C4-2B (cell line): Measurements from ENCODE around the gene LPP.

Experiments used
- CTCF ChIP-seq: fragments of 450-650 bp; conservative IDR thresholded peaks from 2 replicates; pipeline ENCODE4 v1.5.1; 2017; ENCODE audit warnings: mild to moderate bottlenecking
- ZFX ChIP-seq: fragments of 450-650 bp; IDR thresholded peaks from 2 replicates; pipeline ENCODE4 v1.6.1; 2017

GRCh38 chr3:188575501-188575900, 421.5 kb downstream of the LPP start:
- TF ChIP-seq CTCF (no peak), ZFX (no peak)
